Upper lobe of left lung (tissue), 6 donors: Measurements from ENCODE around the gene POLA2. TPM values are rescaled to one million over a fixed set of nuclear protein-coding genes. Genes with fewer than 3 reads are reported as not detected.
A peak's percentile ranks its signal among the peaks of the same experiment; 100 is the strongest.

Experiments
- ATAC-seq, 2 donors: fragments of 200-7000 bp; cut with Tn5 transposase; one replicate each; pipeline ENCODE4 v1.9.1; 2022; ENCODE audit warnings: mild to moderate bottlenecking in 2 of 2, moderate library complexity in 2 of 2; ENCODE audit not compliant: low FRiP score in 2 of 2
- DNase-seq, 2 donors: peaks; one replicate each; pipeline ENCODE4 v3.0.0-alpha.2; 2019 to 2020
- H3K27ac ChIP-seq, 4 donors: fragments of 200-600 bp; sonication (generic); one replicate each; pipeline ENCODE4 v1.5.1; 2016 to 2019
- H3K27me3 ChIP-seq, 4 donors: fragments of 200-600 bp; sonication (generic); one replicate each; pipeline ENCODE4 v1.5.1; 2017 to 2019
- H3K36me3 ChIP-seq, 4 donors: fragments of 200-600 bp; sonication (generic); one replicate each; pipeline ENCODE4 v1.5.1; 2016 to 2019
- H3K4me1 ChIP-seq, 4 donors: fragments of 200-600 bp; sonication (generic); one replicate each; pipeline ENCODE4 v1.5.1; 2018 to 2019
- H3K4me3 ChIP-seq, 4 donors: fragments of 200-600 bp; sonication (generic); one replicate each; pipeline ENCODE4 v1.5.1; 2017 to 2019; ENCODE audit warnings: mild to moderate bottlenecking in 2 of 4, moderate library complexity in 1 of 4
- H3K9me3 ChIP-seq, 4 donors: fragments of 200-600 bp; sonication (generic); one replicate each; pipeline ENCODE4 v1.5.1; 2018 to 2019
- CTCF ChIP-seq, 6 experiments: fragments of 450-650 bp in 4 of 6; fragments of 200-600 bp in 2 of 6; sonication (generic) in 2 of 6; IDR thresholded peaks; one replicate each; pipeline ENCODE4 v1.5.1; 2016 to 2019; ENCODE audit warnings: antibody characterized with exemption in 6 of 6
- EP300 ChIP-seq, 4 donors: sonication (generic); formaldehyde crosslinking; IDR thresholded peaks; one replicate each; pipeline ENCODE4 v1.5.1; 2017; ENCODE audit warnings: antibody characterized with exemption in 4 of 4, control low read depth in 2 of 4
- POLR2A ChIP-seq, 4 donors: fragments of 450-650 bp; IDR thresholded peaks; one replicate each; pipeline ENCODE4 v1.5.1; 2016 to 2017; ENCODE audit warnings: antibody characterized with exemption in 4 of 4, mild to moderate bottlenecking in 2 of 4
- POLR2AphosphoS5 ChIP-seq, 2 donors: sonication (generic); formaldehyde crosslinking; IDR thresholded peaks; one replicate each; pipeline ENCODE4 v1.5.1; 2017; ENCODE audit warnings: antibody characterized with exemption in 2 of 2
- WGBS, 2 donors: methylation state at CpG; one replicate each; pipeline ENCODE4 v1.1.5; 2017 to 2018; 5-methylcytosine and 5-hydroxymethylcytosine counted together
- total RNA-seq, 6 donors: library from RNA; depleted of rRNA in 4 of 6; stranded (reverse); fragments of >200 nt in 4 of 6; gene quantifications; one replicate each; pipeline versions ENCODE4 v1.1.0 to v1.2.1, GENCODE V29; 2016 to 2021
- donor health status: DM: no; HTN: no; CAD: no; lungs with moderate emphysema.
- donor health status: DM: no; HTN: yes; CAD: no; lungs with severe emphysema.

The POLA2 gene
- total RNA-seq, 6 donors from 2014 or later: 6.0 to 19.9 (median 8.7) TPM

DNA sequence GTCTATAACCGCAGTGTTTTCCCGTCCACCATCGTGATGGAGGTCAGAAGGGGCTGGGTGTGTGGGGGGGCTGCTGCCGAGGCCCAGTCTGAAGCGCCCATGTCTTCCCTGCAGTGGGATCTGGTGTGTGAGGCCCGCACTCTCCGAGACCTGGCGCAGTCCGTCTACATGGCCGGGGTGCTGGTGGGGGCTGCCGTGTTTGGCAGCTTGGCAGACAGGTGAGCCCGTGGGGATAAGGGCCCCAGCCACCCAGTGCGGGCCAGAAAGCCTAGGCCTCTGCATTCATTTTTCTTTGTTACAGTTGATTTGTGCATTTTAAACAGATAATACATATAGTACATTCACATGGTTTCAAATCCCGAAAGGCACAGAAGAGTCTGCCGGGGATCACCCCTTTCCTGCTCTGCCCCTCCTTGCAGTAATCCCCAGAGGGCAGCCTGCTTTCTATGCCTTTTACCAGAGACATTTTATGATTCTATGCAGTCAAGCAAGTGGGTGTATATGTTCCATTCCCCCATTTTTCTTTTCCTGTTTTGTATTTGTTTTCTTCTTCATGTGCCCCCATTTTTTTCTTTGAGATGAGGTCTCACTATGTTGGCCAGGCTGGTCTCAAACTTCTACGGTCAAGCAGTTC, 47.4 kb upstream of the POLA2 start:
- Histone ChIP-seq H3K4me3 (no peak overlapping the region), H3K9me3 (no peaks in the 10 kb centered on the region), H3K4me1 (peaks cover 0 to 18% (median 7%) of the 10 kb centered on the region in 4 donors), H3K36me3 (peaks cover 20 to 30% (median 29%) of the 10 kb centered on the region in 4 donors), H3K27ac (peak overlapping the region in 1 of 4 donors; percentile 23), H3K27me3 (no peaks in the 10 kb centered on the region)
- TF ChIP-seq CTCF (IDR thresholded peaks at IDR 0.05): no peak
- TF ChIP-seq POLR2AphosphoS5 (IDR thresholded peaks at IDR 0.05): no peak
- TF ChIP-seq POLR2A (IDR thresholded peaks at IDR 0.05): no peak
- no peak for TF ChIP-seq EP300 (IDR thresholded peaks at IDR 0.05)
- ATAC-seq: no peak
- DNase-seq: no peak
- 65 to 72% methylated on average over 13 to 14 of the region's 16 CpGs for WGBS, 2 donors

DNA sequence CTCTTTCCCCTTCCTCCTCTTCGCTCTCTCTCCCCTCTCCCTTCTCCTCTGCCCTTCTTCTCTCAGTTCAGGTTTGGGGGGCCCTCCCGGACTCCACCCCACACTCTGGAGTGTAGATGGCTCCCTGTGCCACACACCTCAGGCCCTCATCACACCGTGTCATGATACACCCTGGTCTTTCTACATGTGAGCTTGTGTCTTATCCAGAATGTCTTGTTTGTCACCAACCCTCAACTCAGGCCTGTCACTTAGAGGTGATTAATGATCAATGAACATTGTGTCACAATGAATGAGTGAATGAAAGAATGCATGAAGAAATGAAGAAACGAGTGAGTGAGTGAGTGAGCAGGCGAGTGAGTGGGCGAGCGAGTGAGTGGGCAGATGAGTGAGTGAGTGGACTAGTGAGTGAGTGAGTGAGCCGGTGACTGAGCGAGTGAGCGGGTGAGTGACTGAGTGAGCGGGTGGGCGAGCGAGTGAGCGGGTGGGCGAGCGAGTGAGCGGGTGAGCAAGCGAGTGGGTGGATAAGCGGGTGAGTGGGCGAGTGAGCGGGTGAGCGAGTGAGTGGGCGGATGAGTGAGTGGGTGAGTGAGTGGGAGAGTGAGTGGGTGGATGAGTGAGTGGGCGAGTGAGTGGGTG, 46.2 kb upstream of the POLA2 start:
- Histone ChIP-seq H3K36me3 (peaks cover 7 to 18% (median 17%) of the 10 kb centered on the region in 4 donors), H3K27ac (no peak overlapping the region), H3K4me1 (peaks cover 0 to 13% (median 4%) of the 10 kb centered on the region in 4 donors), H3K9me3 (no peaks in the 10 kb centered on the region), H3K27me3 (no peaks in the 10 kb centered on the region), H3K4me3 (no peak overlapping the region)
- DNase-seq (peak in 1 of 2 donors; percentile 60), ATAC-seq (no peak)
- no peak for TF ChIP-seq EP300 (IDR thresholded peaks at IDR 0.05)
- no peak for TF ChIP-seq CTCF (IDR thresholded peaks at IDR 0.05)
- no peak for TF ChIP-seq POLR2AphosphoS5 (IDR thresholded peaks at IDR 0.05)
- no peak for TF ChIP-seq POLR2A (IDR thresholded peaks at IDR 0.05)
- WGBS, 2 donors: 90 to 93% methylated on average over 24 of the region's 24 CpGs

GRCh38 chr11:65216830-65217229, 44.9 kb upstream of the POLA2 start:
- no peak overlapping the region for H3K27ac ChIP-seq
- H3K9me3 ChIP-seq: no peaks in the 10 kb centered on the region
- no peak for DNase-seq
- H3K4me1 ChIP-seq: peaks cover 0 to 13% (median 4%) of the 10 kb centered on the region in 4 donors
- no peak overlapping the region for H3K4me3 ChIP-seq
- no peak for TF ChIP-seq EP300 (IDR thresholded peaks at IDR 0.05)
- no peak for TF ChIP-seq CTCF (IDR thresholded peaks at IDR 0.05)
- no peak for TF ChIP-seq POLR2A (IDR thresholded peaks at IDR 0.05)
- no peak for TF ChIP-seq POLR2AphosphoS5 (IDR thresholded peaks at IDR 0.05)
- H3K27me3 ChIP-seq: no peaks in the 10 kb centered on the region
- no peak for ATAC-seq
- 86 to 91% methylated on average over 6 of the region's 6 CpGs for WGBS, 2 donors
- peaks cover 0 to 5% (median 4%) of the 10 kb centered on the region in 4 donors for H3K36me3 ChIP-seq

DNA sequence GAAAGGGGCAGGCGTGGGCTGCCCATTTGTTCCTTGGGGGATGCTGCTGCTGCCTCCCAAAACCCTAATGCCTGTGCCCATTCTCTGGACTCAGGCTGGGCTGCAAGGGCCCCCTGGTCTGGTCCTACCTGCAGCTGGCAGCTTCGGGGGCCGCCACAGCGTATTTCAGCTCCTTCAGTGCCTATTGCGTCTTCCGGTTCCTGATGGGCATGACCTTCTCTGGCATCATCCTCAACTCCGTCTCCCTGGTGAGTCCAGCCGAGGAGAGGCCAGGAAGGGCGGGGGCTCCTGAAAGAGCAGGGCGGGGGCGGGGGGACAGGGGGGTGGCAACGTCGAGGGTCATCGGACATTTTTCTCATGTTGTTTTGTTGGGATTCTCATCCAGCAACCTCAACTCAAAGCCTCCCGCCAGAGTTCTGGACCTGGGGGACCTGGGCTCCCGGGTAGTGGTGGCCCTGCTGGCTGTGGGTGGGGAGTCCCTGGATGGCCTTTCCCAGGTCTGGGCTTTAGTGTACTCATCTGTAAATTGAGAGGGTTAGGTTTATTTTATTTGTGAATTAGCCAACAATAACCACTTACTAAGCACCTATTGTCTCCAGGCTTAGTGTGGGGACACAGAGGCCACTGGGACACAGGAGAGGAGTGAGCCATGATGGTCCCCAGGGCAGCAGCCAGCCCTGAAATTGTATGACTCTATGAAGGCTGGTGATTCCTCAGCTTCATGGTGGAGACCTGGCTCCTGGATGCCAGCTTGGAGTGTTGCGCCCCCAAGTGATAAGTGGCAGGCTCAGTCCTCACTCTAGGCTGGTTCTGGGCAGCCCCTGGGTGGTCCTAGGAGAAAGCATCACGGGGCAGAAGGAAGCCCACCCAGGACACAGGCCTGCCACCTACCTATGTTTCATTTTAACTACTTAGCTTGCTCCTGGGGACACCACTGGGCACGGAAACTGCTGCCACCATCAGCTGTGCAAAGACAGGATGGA, 44.0 kb upstream of the POLA2 start:
- Histone ChIP-seq H3K4me3 (no peak overlapping the region), H3K4me1 (peaks cover 0 to 21% (median 7%) of the 10 kb centered on the region in 4 donors), H3K9me3 (no peaks in the 10 kb centered on the region), H3K27ac (no peak overlapping the region), H3K27me3 (no peaks in the 10 kb centered on the region), H3K36me3 (no peaks in the 10 kb centered on the region)
- no peak for ATAC-seq
- TF ChIP-seq EP300 (IDR thresholded peaks at IDR 0.05) (no peak), CTCF (IDR thresholded peaks at IDR 0.05) (no peak), POLR2A (IDR thresholded peaks at IDR 0.05) (no peak), POLR2AphosphoS5 (IDR thresholded peaks at IDR 0.05) (no peak)
- no peak for DNase-seq
- 78 to 85% methylated on average over 16 to 18 of the region's 19 CpGs for WGBS, 2 donors
